LHCN-M2 (cell line): ENCODE results near the gene TMEM80. TPM values are rescaled to one million over a fixed set of nuclear protein-coding genes. Genes with fewer than 3 reads are reported as not detected.
"Not testable (repeated sequence)": the region's sequence is repeated elsewhere in the genome, so short reads cannot be mapped to it uniquely, and the experiment has no call there.

Experiments
- DNase-seq: peaks from one replicate; pipeline ENCODE4 v3.0.0-alpha.2; 2012; ENCODE audit warnings: low read depth
- total RNA-seq: library from RNA; depleted of rRNA; stranded (reverse); fragments of >200 nt; gene quantifications from 2 replicates; pipeline ENCODE4 v1.2.3, GENCODE V29; 2014

Gene TMEM80
- total RNA-seq, 1 experiment from 2014 or later: 30.3 TPM

GRCh38 chr11:679271-680207 is 16.1 kb upstream of the TMEM80 start:
- no peak for DNase-seq

- no peak for DNase-seq
Observed at GRCh38 chr11:680476-680875, 15.1 kb upstream of the TMEM80 start.

GRCh38 chr11:680970-681369 is 14.6 kb upstream of the TMEM80 start:
- DNase-seq: no peak

- DNase-seq: no peak
Observed at GRCh38 chr11:686451-687243, 9.0 kb upstream of the TMEM80 start.

- no peak for DNase-seq
Observed at GRCh38 chr11:687751-688150, 7.9 kb upstream of the TMEM80 start.

- no peak for DNase-seq
Observed at GRCh38 chr11:688681-689080, 6.9 kb upstream of the TMEM80 start.

- DNase-seq: no peak
Observed at GRCh38 chr11:689625-690024, 6.0 kb upstream of the TMEM80 start.

GRCh38 chr11:690244-690643 is 5.4 kb upstream of the TMEM80 start:
- DNase-seq: not testable (repeated sequence)

- DNase-seq: no peak
Observed at GRCh38 chr11:690738-691633, 4.6 kb upstream of the TMEM80 start.

- DNase-seq: no peak
Observed at GRCh38 chr11:691710-692590, 3.7 kb upstream of the TMEM80 start.

- no peak for DNase-seq
Observed at GRCh38 chr11:692824-693414, 2.7 kb upstream of the TMEM80 start.

GRCh38 chr11:693415-693831 is 2.2 kb upstream of the TMEM80 start:
- DNase-seq: no peak

- no peak for DNase-seq
Observed at GRCh38 chr11:693887-694562, 1.6 kb upstream of the TMEM80 start.

- DNase-seq: peak; percentile 94
Observed at GRCh38 chr11:694563-695287, 891 bp upstream of the TMEM80 start, which contains the start of gene DEAF1. Gene DEAF1, minus strand, starts transcription at chr11:695222. Its CDS starts 175 bp downstream, at chr11:695047.

- DNase-seq: no peak
Observed at GRCh38 chr11:695288-695537, 403 bp upstream of the TMEM80 start.

GRCh38 chr11:696955-697491 is 1.4 kb downstream of the TMEM80 start:
- peak; percentile 67 for DNase-seq

GRCh38 chr11:697811-698311 is 2.2 kb downstream of the TMEM80 start:
- DNase-seq: peak; percentile 72

GRCh38 chr11:698493-699115 is 3.0 kb downstream of the TMEM80 start:
- DNase-seq: no peak
